ACHN (cell line): ENCODE data around the gene SPECC1.
"Not testable (repeated sequence)": the region's sequence is repeated elsewhere in the genome, so short reads cannot be mapped to it uniquely, and the experiment has no call there.

Experiments
- DNase-seq: peaks from one replicate; pipeline ENCODE4 v3.0.0-alpha.2; 2015
- in situ Hi-C: cut with HindIII; loops from 2 replicates; pipeline ENCODE4 v1.10.0; 2017; ENCODE audit warnings: low sequenced_read_pairs, low pct_ligation_motif_present, low pct_unique_long_range_greater_than_20kb

Gene SPECC1

DNA sequence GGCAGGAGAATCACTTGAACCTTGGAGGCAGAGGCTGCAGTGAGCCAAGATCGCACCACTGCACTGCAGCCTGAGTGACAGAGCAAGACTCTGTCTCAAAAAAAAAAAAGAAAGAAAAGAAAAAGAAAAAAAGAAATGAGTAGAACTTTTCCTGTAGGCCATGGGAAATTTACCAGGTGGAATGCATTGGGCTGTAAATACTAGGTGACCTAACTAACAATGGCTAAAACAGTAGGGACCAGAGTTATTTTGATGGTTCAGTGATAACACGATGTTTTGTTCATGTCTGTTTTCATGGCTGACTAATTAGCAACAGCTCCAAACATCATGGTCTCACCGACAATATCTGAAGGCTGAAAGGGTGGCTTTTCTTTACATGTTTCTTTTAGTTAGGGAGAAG lies 318.6 kb downstream of the SPECC1 start:
- in situ Hi-C loops, DNase-seq: not testable (repeated sequence)

DNA sequence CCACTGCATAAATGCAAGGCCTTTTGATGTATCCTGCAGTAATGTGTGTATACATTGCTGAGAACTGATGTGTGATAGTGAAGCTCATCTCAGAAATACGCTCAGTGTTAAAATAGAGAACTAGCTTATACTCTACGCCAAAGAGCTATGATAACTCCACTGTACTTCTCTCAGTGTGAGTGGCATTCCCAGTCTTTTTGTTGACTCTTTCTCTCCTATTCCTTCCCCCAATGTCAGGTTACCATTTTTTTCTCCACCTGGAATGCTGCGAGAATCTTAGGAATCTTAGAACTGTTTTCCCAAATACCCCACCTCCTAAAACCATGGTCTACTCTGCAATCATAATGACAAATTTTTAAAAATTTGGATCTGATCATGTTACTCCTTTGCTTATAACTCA lies 342.2 kb downstream of the SPECC1 start:
- DNase-seq, in situ Hi-C loops: not testable (repeated sequence)

DNA sequence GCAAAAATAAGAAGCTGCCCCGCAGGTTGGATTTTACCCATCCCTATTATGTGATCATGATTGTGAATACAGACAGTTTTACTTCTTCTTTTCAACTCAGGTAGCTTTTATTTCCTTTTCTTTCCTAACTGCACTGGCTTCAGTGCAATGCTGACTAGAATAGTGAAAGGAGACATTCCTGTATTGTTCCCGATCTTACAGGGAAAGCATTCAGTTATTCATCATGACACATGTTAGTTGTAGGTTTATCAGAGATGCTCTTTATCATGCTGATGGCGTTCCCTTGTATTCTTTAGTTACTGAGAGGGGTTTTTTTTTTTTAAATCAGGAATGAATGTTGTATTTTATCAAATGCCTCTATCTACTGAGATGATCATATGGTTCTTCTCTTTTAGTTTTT lies 343.4 kb downstream of the SPECC1 start:
- in situ Hi-C loops, DNase-seq: not testable (repeated sequence)

DNA sequence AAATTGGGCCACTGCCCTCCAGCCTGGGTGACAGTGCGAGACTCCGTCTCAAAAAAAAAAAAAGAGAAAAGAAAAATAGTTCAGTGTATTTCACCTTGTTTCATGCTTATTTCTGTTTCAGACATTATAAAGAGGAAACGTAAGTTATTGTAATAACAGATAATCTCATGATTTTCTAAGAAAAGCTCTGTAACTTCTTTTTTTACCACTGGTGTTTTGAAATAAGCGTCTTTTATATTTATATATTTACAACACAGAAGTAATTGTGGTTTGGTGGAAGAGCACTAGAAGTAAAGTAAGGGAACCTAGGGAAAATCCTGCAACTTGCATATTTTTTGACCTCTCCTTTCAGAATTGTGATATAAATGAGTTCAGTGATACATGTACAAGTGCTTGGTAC lies 354.7 kb downstream of the SPECC1 start:
- in situ Hi-C loops, DNase-seq: not testable (repeated sequence)
